Uterus (tissue), 2 donors: Measurements from ENCODE around the gene DDC.

Experiments
- CTCF ChIP-seq, 4 experiments: fragments of 200-600 bp in 2 of 4; fragments of 450-650 bp in 2 of 4; sonication (generic) in 2 of 4; IDR thresholded peaks; one replicate each; pipeline ENCODE4 v1.5.1; 2016 to 2019; ENCODE audit warnings: antibody characterized with exemption in 4 of 4, mild to moderate bottlenecking in 2 of 4, moderate library complexity in 1 of 4
- POLR2A ChIP-seq, 2 donors: fragments of 450-650 bp; IDR thresholded peaks; one replicate each; pipeline ENCODE4 v1.6.1; 2016; ENCODE audit warnings: antibody characterized with exemption in 2 of 2, mild to moderate bottlenecking in 1 of 2, moderate library complexity in 1 of 2

- no peak for TF ChIP-seq POLR2A (IDR thresholded peaks at IDR 0.05)
- TF ChIP-seq CTCF (IDR thresholded peaks at IDR 0.05): no peak
Measured at GRCh38 chr7:50584386-50584785, 19.2 kb upstream of the DDC start.
